Fibroblast of lung (primary cell): ENCODE results near the gene PKN1. TPM values are rescaled to one million over a fixed set of nuclear protein-coding genes. Genes with fewer than 3 reads are reported as not detected.

Source experiments
- DNase-seq, 2 donors: peaks; one replicate each; pipeline versions ENCODE4 v3.0.0 to v3.0.0-alpha.2; 2010; ENCODE audit warnings: low read depth in 2 of 2
- H2AFZ ChIP-seq: 2 replicates; pipeline ENCODE4 v1.5.1; 2012; ENCODE audit warnings: low read length, control low read depth, inconsistent platforms
- H3K27ac ChIP-seq: 2 replicates; pipeline ENCODE4 v1.5.1; 2011; ENCODE audit warnings: low read length, control low read depth; ENCODE audit not compliant: insufficient read depth
- H3K27me3 ChIP-seq: 2 replicates; pipeline ENCODE4 v1.5.1; 2011; ENCODE audit warnings: mild to moderate bottlenecking, low read length; ENCODE audit not compliant: control insufficient read depth, insufficient read depth
- H3K36me3 ChIP-seq: 2 replicates; pipeline ENCODE4 v1.5.1; 2011; ENCODE audit warnings: low read length; ENCODE audit not compliant: control insufficient read depth, insufficient read depth
- H3K4me1 ChIP-seq: 2 replicates; pipeline ENCODE4 v1.5.1; 2011; ENCODE audit warnings: low read length; ENCODE audit not compliant: control insufficient read depth, insufficient read depth; ENCODE audit errors: extremely low read depth
- H3K4me2 ChIP-seq: 2 replicates; pipeline ENCODE4 v1.5.1; 2011; ENCODE audit warnings: low read length, control low read depth; ENCODE audit not compliant: insufficient read depth; ENCODE audit errors: extremely low read depth
- H3K4me3 ChIP-seq, 4 experiments: fragments of 200-600 bp in 1 of 4; sonication (generic) in 1 of 4; replicated peaks in 1 of 4; 2 replicates each; pipeline ENCODE4 v1.5.1; 2011 to 2016; ENCODE audit warnings: low read length in 4 of 4, low read depth in 3 of 4, mild to moderate bottlenecking in 3 of 4, control low read depth in 2 of 4, inconsistent platforms in 1 of 4, mixed read lengths in 1 of 4; ENCODE audit not compliant: insufficient read depth in 1 of 4; ENCODE audit errors: control extremely low read depth in 1 of 4
- H3K79me2 ChIP-seq: 2 replicates; pipeline ENCODE4 v1.5.1; 2012; ENCODE audit warnings: mild to moderate bottlenecking, low read length, inconsistent platforms; ENCODE audit not compliant: control insufficient read depth, insufficient read depth
- H3K9ac ChIP-seq: 2 replicates; pipeline ENCODE4 v1.5.1; 2011; ENCODE audit warnings: mild to moderate bottlenecking, low read length, control low read depth; ENCODE audit not compliant: insufficient read depth
- H3K9me3 ChIP-seq: 2 replicates; pipeline ENCODE4 v1.5.1; 2012; ENCODE audit warnings: low read depth, low read length; ENCODE audit not compliant: control insufficient read depth, insufficient read depth
- H4K20me1 ChIP-seq: 2 replicates; pipeline ENCODE4 v1.5.1; 2011; ENCODE audit warnings: low read length; ENCODE audit not compliant: control insufficient read depth, insufficient read depth; ENCODE audit errors: extremely low read depth
- CTCF ChIP-seq, 2 donors: IDR thresholded peaks in 1 of 2; conservative IDR thresholded peaks in 1 of 2; 1 replicate in 1 of 2; 2 replicates in 1 of 2; pipeline ENCODE4 v1.5.1; 2011 to 2012; ENCODE audit warnings: low read length in 2 of 2, control low read depth in 1 of 2, inconsistent platforms in 1 of 2, low read depth in 1 of 2, mild to moderate bottlenecking in 1 of 2
- EZH2 ChIP-seq: IDR thresholded peaks from 2 replicates; pipeline ENCODE4 v1.5.1; 2012; ENCODE audit warnings: low read length, control low read depth, mild to moderate bottlenecking; ENCODE audit errors: missing control alignments
- polyA plus RNA-seq, 2 donors: library from polyadenylated mRNA; depleted of rRNA in 1 of 2; stranded (reverse) in 1 of 2; unstranded in 1 of 2; fragments of >200 nt; gene quantifications; 2 replicates each; pipeline ENCODE4 v1.2.1, GENCODE V29; 2011 to 2012; ENCODE audit warnings: missing spikeins in 1 of 2
- total RNA-seq: library from RNA; depleted of rRNA; stranded (reverse); fragments of >200 nt; gene quantifications from 2 replicates; pipeline ENCODE4 v1.2.1, GENCODE V29; 2014

PKN1 gene
- total and polyA plus RNA-seq, 2 donors (not counting 1 experiment from before 2014, with no cell fraction given): 43.2 to 141 TPM

- Histone ChIP-seq H2AFZ (no peak overlapping the region), H4K20me1 (no peaks in the 10 kb centered on the region), H3K27ac (peak overlapping the region; percentile 93), H3K4me1 (peaks cover 8% of the 10 kb centered on the region), H3K27me3 (no peaks in the 10 kb centered on the region), H3K9me3 (no peaks in the 10 kb centered on the region), H3K36me3 (peaks cover 15% of the 10 kb centered on the region), H3K79me2 (peaks cover 30% of the 10 kb centered on the region), H3K4me3 (no peak overlapping the region), H3K4me2 (no peak overlapping the region), H3K9ac (no peak overlapping the region)
- peak; percentile 63 to 89 for DNase-seq
- TF ChIP-seq EZH2 (no peak), CTCF (conservative IDR thresholded peaks at IDR 0.05 in 1 of 2, IDR thresholded peaks at IDR 0.05 in 1 of 2; ENCODE audit: low read depth in 1 of 2, low read length in 2 of 2) (no peak)
Measured at GRCh38 chr19:14519860-14520407, 86.8 kb downstream of the PKN1 start.

GRCh38 chr19:14520543-14520942, 87.4 kb downstream of the PKN1 start:
- Histone ChIP-seq H3K36me3 (peaks cover 9% of the 10 kb centered on the region), H4K20me1 (no peaks in the 10 kb centered on the region), H3K27ac (peak overlapping the region; percentile 65), H3K4me1 (peaks cover 6% of the 10 kb centered on the region), H3K79me2 (peaks cover 24% of the 10 kb centered on the region), H3K4me2 (no peak overlapping the region), H2AFZ (no peak overlapping the region), H3K9me3 (no peaks in the 10 kb centered on the region), H3K4me3 (no peak overlapping the region), H3K9ac (no peak overlapping the region), H3K27me3 (no peaks in the 10 kb centered on the region)
- TF ChIP-seq CTCF (conservative IDR thresholded peaks at IDR 0.05 in 1 of 2, IDR thresholded peaks at IDR 0.05 in 1 of 2; ENCODE audit: low read depth in 1 of 2, low read length in 2 of 2) (no peak), EZH2 (no peak)
- no peak for DNase-seq

Other genes starting within 250 kb of the PKN1 start
- 3.1 and 3.5 TPM in 2 replicates for gene ADGRL1, start 227.1 kb upstream of the PKN1 start, total RNA-seq
- gene ADGRL1, start 227.1 kb upstream of the PKN1 start, polyA plus RNA-seq: 0.88 and 1.7 TPM in 2 replicates
- 17.2 and 40.6 TPM in 2 replicates for gene ADGRE5, start 51.9 kb upstream of the PKN1 start, total RNA-seq
- gene ADGRE5, start 51.9 kb upstream of the PKN1 start, polyA plus RNA-seq: 32.9 and 46.3 TPM in 2 replicates
- 28.5 and 36.5 TPM in 2 replicates for gene DDX39A, start 14.0 kb upstream of the PKN1 start, total RNA-seq
- 35.9 and 80.5 TPM in 2 replicates for gene DDX39A, start 14.0 kb upstream of the PKN1 start, polyA plus RNA-seq
- gene PTGER1, start 42.0 kb downstream of the PKN1 start, total RNA-seq: 9.7 and 18.7 TPM in 2 replicates
- gene PTGER1, start 42.0 kb downstream of the PKN1 start, polyA plus RNA-seq: 0.67 and 2.3 TPM in 2 replicates
- gene GIPC1, start 62.8 kb downstream of the PKN1 start, total RNA-seq: 80.1 and 129 TPM in 2 replicates
- 57.3 and 72.5 TPM in 2 replicates for gene GIPC1, start 62.8 kb downstream of the PKN1 start, polyA plus RNA-seq
- 77.3 and 87.7 TPM in 2 replicates for gene DNAJB1, start 85.1 kb downstream of the PKN1 start, total RNA-seq
- 87.3 and 148 TPM in 2 replicates for gene DNAJB1, start 85.1 kb downstream of the PKN1 start, polyA plus RNA-seq
- gene TECR, start 96.3 kb downstream of the PKN1 start, total RNA-seq: 20.5 and 34.0 TPM in 2 replicates
- gene TECR, start 96.3 kb downstream of the PKN1 start, polyA plus RNA-seq: 73.4 and 109 TPM in 2 replicates
- 253 and 274 TPM in 2 replicates for gene NDUFB7, start 138.8 kb downstream of the PKN1 start, total RNA-seq
- gene NDUFB7, start 138.8 kb downstream of the PKN1 start, polyA plus RNA-seq: 100 and 110 TPM in 2 replicates
- 0.17 TPM in 1 of 2 replicates, not detected in the other for gene CLEC17A, start 149.8 kb downstream of the PKN1 start, total RNA-seq
- 0.02 and 0.03 TPM in 2 replicates for gene CLEC17A, start 149.8 kb downstream of the PKN1 start, polyA plus RNA-seq
- not detected in 2 replicates for gene ADGRE3, start 241.5 kb downstream of the PKN1 start, total RNA-seq
- not detected in 2 replicates for gene ADGRE3, start 241.5 kb downstream of the PKN1 start, polyA plus RNA-seq